HG02870 (cell line): ENCODE results near the gene KRT6A.
"Not testable (repeated sequence)": the region's sequence is repeated elsewhere in the genome, so short reads cannot be mapped to it uniquely, and the experiment has no call there.

ENCODE experiments used
- ATAC-seq: cut with Tn5 transposase; IDR thresholded peaks from one replicate; pipeline ENCODE4 v1.9.1; 2021; ENCODE audit warnings: mild to moderate bottlenecking, moderate library complexity; ENCODE audit not compliant: unreplicated experiment

KRT6A gene

GRCh38 chr12:52506858-52507715, 14.0 kb upstream of the KRT6A start:
- ATAC-seq, result no peak

GRCh38 chr12:52502877-52503276, 9.8 kb upstream of the KRT6A start:
- no peak for ATAC-seq

GRCh38 chr12:52501490-52501889, 8.4 kb upstream of the KRT6A start:
- ATAC-seq, result no peak

- ATAC-seq, result not testable (repeated sequence)
Observed at GRCh38 chr12:52500574-52500973, 7.5 kb upstream of the KRT6A start.

GRCh38 chr12:52499806-52500560, 6.9 kb upstream of the KRT6A start:
- ATAC-seq, result no peak

GRCh38 chr12:52498946-52499345, 5.9 kb upstream of the KRT6A start:
- no peak for ATAC-seq

GRCh38 chr12:52497975-52498374, 4.9 kb upstream of the KRT6A start:
- no peak for ATAC-seq

GRCh38 chr12:52496590-52497071, 3.6 kb upstream of the KRT6A start:
- no peak for ATAC-seq

GRCh38 chr12:52496054-52496453, 3.0 kb upstream of the KRT6A start:
- ATAC-seq, result no peak

GRCh38 chr12:52495389-52495788, 2.3 kb upstream of the KRT6A start:
- ATAC-seq, result no peak

GRCh38 chr12:52494518-52494917, 1.5 kb upstream of the KRT6A start:
- no peak for ATAC-seq

- ATAC-seq, result no peak
Observed at GRCh38 chr12:52494100-52494499, 1.0 kb upstream of the KRT6A start.

GRCh38 chr12:52492405-52492804, 652 bp downstream of the KRT6A start:
- not testable (repeated sequence) for ATAC-seq

- ATAC-seq, result not testable (repeated sequence)
Observed at GRCh38 chr12:52491495-52491894, 1.6 kb downstream of the KRT6A start.

- ATAC-seq, result no peak
Observed at GRCh38 chr12:52488736-52489135, 4.3 kb downstream of the KRT6A start.

- not testable (repeated sequence) for ATAC-seq
Observed at GRCh38 chr12:52487744-52488443, 5.2 kb downstream of the KRT6A start.

GRCh38 chr12:52487211-52487610, 5.8 kb downstream of the KRT6A start:
- no peak for ATAC-seq

- no peak for ATAC-seq
Observed at GRCh38 chr12:52486166-52487105, 6.6 kb downstream of the KRT6A start.

- ATAC-seq, result no peak
Observed at GRCh38 chr12:52480073-52480472, 13.0 kb downstream of the KRT6A start.

GRCh38 chr12:52477651-52478050, 15.4 kb downstream of the KRT6A start:
- no peak for ATAC-seq
